ENCODE measurements around the gene PSD2. TPM values are rescaled to one million over a fixed set of nuclear protein-coding genes. Genes with fewer than 3 reads are reported as not detected.

PSD2 gene
- total RNA-seq = 0.57 and 0.62 TPM in 2 replicates
- long read RNA-seq = 0 reads

DNA sequence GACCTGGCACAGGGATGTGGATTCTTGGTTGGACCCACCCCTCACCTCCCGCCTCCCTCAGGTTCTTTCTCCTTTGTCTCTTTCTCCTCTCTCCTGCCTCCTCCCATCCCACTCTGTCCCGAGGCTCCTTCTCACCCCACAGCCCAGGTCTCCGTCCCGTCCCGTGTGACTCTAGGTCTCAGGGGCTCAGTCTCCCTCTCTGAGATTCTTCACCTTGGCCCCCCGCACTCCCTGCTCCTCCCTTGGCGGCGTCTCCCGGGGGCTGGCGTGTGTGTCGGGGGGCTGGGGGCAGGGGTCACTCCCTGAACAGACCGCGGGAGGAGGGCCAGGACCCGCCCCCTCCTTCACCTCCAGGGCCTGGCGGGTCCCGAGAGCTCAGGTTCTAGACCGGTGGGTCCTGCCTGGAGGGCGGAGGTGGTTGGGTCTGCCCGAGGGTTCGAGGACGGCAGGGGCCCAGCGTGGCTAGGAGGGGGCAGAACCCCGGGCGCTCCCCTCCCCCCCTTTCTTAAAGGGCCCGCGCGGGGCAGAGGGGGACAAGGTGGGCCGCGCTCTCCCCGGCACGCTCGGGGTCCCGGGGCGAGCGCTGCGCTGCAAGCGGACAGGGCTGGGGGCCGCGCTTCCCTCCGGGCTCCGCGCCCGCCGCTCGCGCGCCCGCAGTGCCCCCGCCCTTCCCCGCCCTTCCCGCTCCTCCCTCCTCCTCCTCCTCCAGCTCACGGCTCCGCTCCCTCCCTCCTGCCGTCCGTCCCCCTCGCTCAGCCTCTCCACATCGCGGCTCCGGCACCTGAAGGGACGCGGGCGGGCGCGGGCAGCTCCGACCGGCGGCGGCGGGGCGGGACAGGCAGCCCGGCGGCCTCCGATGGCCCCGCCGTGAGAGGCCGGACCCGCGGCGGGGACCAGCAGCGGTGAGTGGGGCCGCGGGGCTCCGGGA, at the start of gene PSD2:
Gene PSD2, plus strand, starts transcription at position 735 of the 928 bp plus-strand sequence. CDS start 13,633 bp downstream, outside the sequence.
- Mint-ChIP-seq H3K4me1 (ENCODE audit: unreplicated experiment) (peaks cover 2% of the 10 kb centered on the region), H3K4me3 (ENCODE audit: unreplicated experiment) (no peak within 1 kb of the TSS), H3K27ac (ENCODE audit: unreplicated experiment) (no peak within 1 kb of the TSS), H3K27me3 (ENCODE audit: unreplicated experiment) (peaks cover 74% of the 10 kb centered on the region), H3K36me3 (ENCODE audit: unreplicated experiment) (no peaks in the 10 kb centered on the region), H3K9me3 (ENCODE audit: unreplicated experiment) (no peaks in the 10 kb centered on the region)
- DNase-seq (ENCODE audit: extremely low spot score, unreplicated experiment) = no peak
- TF ChIP-seq, protein P1, sequence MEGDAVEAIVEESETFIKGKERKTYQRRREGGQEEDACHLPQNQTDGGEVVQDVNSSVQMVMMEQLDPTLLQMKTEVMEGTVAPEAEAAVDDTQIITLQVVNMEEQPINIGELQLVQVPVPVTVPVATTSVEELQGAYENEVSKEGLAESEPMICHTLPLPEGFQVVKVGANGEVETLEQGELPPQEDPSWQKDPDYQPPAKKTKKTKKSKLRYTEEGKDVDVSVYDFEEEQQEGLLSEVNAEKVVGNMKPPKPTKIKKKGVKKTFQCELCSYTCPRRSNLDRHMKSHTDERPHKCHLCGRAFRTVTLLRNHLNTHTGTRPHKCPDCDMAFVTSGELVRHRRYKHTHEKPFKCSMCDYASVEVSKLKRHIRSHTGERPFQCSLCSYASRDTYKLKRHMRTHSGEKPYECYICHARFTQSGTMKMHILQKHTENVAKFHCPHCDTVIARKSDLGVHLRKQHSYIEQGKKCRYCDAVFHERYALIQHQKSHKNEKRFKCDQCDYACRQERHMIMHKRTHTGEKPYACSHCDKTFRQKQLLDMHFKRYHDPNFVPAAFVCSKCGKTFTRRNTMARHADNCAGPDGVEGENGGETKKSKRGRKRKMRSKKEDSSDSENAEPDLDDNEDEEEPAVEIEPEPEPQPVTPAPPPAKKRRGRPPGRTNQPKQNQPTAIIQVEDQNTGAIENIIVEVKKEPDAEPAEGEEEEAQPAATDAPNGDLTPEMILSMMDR (IDR thresholded peaks at IDR 0.05) = no peak

DNA sequence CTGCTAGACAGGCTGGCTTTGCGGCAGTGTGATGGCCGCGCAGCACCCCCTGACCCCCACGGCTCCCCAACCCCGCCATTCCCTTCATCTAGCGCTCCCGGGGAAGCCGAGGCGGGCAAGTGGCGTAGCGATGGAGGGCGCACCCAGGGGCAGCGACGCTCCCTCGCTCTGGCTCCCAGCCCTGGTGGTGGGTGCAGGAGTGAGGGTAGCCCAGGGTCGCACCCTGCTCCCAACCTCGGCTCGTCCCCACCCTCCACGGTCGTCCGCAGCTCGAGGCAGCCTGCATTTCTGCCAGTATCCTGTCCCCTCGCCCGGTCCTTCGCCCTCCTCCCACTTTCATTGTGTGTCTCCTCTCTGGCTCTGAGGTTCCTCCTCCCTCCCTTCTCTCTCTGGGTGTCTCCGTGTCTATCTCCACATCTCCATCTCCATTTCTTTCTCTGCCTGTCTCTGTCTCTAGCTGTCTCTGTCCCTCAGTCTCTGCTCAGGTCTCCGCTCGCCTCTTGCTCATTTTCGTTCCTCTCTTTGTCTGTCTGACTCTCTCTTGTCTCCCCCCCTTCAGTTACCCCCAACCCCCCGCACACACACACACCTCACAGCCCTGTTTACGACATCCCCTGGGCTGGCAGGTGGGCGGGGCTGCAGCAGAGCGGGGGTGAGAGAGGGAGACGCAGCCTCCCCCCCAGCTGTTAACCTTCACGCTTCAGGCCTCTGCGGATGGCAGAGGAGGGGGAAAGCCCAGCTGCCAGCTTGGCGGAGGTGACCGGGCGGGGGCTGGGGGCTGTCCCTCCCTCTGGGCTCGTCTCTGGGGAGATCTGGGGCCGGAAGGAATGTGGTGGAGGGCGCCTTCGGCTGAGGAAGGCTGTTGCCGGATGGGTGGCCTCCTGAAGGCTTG, 48.7 kb upstream of the PSD2 start:
- Mint-ChIP-seq H3K27ac (ENCODE audit: unreplicated experiment) (peak overlapping the region; percentile 99), H3K4me1 (ENCODE audit: unreplicated experiment) (peaks cover 81% of the 10 kb centered on the region), H3K36me3 (ENCODE audit: unreplicated experiment) (no peaks in the 10 kb centered on the region), H3K27me3 (ENCODE audit: unreplicated experiment) (no peaks in the 10 kb centered on the region), H3K4me3 (ENCODE audit: unreplicated experiment) (peak overlapping the region; percentile 67), H3K9me3 (ENCODE audit: unreplicated experiment) (no peaks in the 10 kb centered on the region)
- TF ChIP-seq, protein P1 (IDR thresholded peaks at IDR 0.05) = no peak
- DNase-seq (ENCODE audit: extremely low spot score, unreplicated experiment) = no peak

DNA sequence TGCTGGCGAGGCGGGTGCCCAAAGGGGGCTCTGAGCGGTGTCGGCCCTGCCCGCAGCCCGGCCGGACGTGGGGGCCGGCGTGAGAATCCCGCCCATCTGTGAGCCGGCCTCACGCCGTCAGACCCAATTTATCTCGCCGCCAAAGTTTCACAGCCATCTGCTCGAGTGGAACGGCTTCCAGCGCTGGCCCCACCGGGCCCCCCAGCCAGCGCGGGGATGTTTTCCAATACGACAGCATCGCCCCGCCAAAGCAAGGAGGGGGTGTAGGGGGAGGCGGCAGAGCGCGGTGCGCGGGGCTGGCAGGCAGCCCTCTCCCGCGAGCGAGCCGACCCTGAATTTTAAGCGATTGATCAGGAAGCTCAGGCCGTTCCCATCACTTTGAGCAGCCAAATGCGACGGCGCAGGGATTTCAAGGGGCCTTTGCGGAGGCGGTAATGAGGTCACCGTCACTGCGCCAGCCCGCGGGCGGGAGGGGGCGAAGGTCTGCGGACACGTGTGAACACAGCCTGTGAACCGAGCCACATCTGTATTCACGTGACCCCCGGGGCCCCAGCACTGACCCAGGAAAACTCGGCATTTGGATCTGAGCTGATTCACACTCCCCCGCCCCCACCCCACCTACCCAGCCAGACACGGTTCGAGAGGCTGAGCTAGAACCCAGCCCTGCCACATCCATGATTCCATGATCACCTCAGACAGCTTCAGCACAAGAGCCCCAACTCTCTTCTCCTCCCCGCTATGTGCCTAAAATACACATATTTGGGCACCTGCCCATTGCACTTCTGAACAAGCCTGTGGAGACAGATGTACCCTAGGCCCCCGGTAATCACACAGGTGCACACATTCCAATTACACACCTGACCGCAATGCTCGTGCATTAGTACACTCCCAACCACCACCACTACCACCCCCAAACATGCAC, 47.8 kb upstream of the PSD2 start:
- TF ChIP-seq, protein P1 (IDR thresholded peaks at IDR 0.05) = no peak
- peak overlapping the region; percentile 99 for H3K27ac Mint-ChIP-seq (ENCODE audit: unreplicated experiment)
- H3K36me3 Mint-ChIP-seq (ENCODE audit: unreplicated experiment) = no peaks in the 10 kb centered on the region
- peak overlapping the region; percentile 67 for H3K4me3 Mint-ChIP-seq (ENCODE audit: unreplicated experiment)
- H3K9me3 Mint-ChIP-seq (ENCODE audit: unreplicated experiment) = no peaks in the 10 kb centered on the region
- peaks cover 81% of the 10 kb centered on the region for H3K4me1 Mint-ChIP-seq (ENCODE audit: unreplicated experiment)
- H3K27me3 Mint-ChIP-seq (ENCODE audit: unreplicated experiment) = no peaks in the 10 kb centered on the region
- DNase-seq (ENCODE audit: extremely low spot score, unreplicated experiment) = no peak

DNA sequence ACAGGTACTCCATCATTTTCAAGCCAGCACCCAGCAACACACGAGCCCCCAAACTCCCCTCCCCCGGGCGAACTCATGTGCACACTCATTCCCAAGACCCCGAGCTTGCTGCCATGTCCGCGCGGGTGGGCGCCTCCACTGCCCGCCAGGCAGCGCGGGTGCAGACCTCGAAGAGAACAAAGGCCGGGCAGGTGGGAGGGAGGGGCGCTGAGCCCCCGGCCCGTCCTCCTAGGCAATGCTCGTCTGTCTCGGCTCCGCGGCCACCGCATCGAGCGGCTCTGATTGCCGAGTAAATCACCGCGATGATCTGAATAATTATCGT, 47.1 kb upstream of the PSD2 start:
- no peak for DNase-seq (ENCODE audit: extremely low spot score, unreplicated experiment)
- H3K27ac Mint-ChIP-seq (ENCODE audit: unreplicated experiment) = peak overlapping the region; percentile 99
- peak overlapping the region; percentile 67 for H3K4me3 Mint-ChIP-seq (ENCODE audit: unreplicated experiment)
- TF ChIP-seq, protein P1 (IDR thresholded peaks at IDR 0.05) = no peak
- H3K9me3 Mint-ChIP-seq (ENCODE audit: unreplicated experiment) = no peaks in the 10 kb centered on the region
- no peaks in the 10 kb centered on the region for H3K27me3 Mint-ChIP-seq (ENCODE audit: unreplicated experiment)
- H3K36me3 Mint-ChIP-seq (ENCODE audit: unreplicated experiment) = no peaks in the 10 kb centered on the region
- H3K4me1 Mint-ChIP-seq (ENCODE audit: unreplicated experiment) = peaks cover 77% of the 10 kb centered on the region
